Activated T-helper 17 cell treated with anti-CD3 and anti-CD28 coated beads, Interleukin-2, amount 50 U/mL, for 72 hours (primary cell): Measurements from ENCODE around the gene TCF7. TPM values are rescaled to one million over a fixed set of nuclear protein-coding genes. Genes with fewer than 3 reads are reported as not detected.

Experiments
- ATAC-seq: fragments of 150-1000 bp; cut with Tn5 transposase; replicated peaks from 2 replicates; pipeline ENCODE4 v1.10.0; 2021; ENCODE audit warnings: mild to moderate bottlenecking, moderate library complexity
- H3K27ac Mint-ChIP-seq: one replicate; pipeline ENCODE4 v1.8.0; 2022; ENCODE audit warnings: mixed read lengths
- H3K27me3 Mint-ChIP-seq: one replicate; pipeline ENCODE4 v1.8.0; 2022; ENCODE audit warnings: mixed read lengths
- H3K36me3 Mint-ChIP-seq: one replicate; pipeline ENCODE4 v1.8.0; 2022; ENCODE audit warnings: low read depth, mild to moderate bottlenecking, mixed read lengths
- H3K4me1 Mint-ChIP-seq: one replicate; pipeline ENCODE4 v1.8.0; 2022; ENCODE audit warnings: mixed read lengths
- H3K4me3 Mint-ChIP-seq: one replicate; pipeline ENCODE4 v1.8.0; 2022; ENCODE audit warnings: mild to moderate bottlenecking, mixed read lengths
- H3K9me3 Mint-ChIP-seq: one replicate; pipeline ENCODE4 v1.8.0; 2022; ENCODE audit warnings: mixed read lengths
- total RNA-seq, 2 donors: library from RNA; stranded (reverse); gene quantifications; one replicate each; pipeline ENCODE4 v1.2.3, GENCODE V29; 2022

The TCF7 gene
- total RNA-seq, 2 donors from 2014 or later: 5.9 to 42.2 TPM

- Mint-ChIP-seq H3K4me1 (peaks cover 74% of the 10 kb centered on the region), H3K36me3 (peaks cover 67% of the 10 kb centered on the region), H3K9me3 (no peaks in the 10 kb centered on the region), H3K4me3 (peak overlapping the region; percentile 74), H3K27me3 (no peaks in the 10 kb centered on the region), H3K27ac (peak overlapping the region; percentile 85)
- ATAC-seq: peak; percentile 8
These were observed 13.6 kb downstream of the TCF7 start for GRCh38 chr5:134127988-134128647.

- H3K36me3 Mint-ChIP-seq: peaks cover 72% of the 10 kb centered on the region
- peak overlapping the region; percentile 74 for H3K4me3 Mint-ChIP-seq
- H3K27me3 Mint-ChIP-seq: no peaks in the 10 kb centered on the region
- no peaks in the 10 kb centered on the region for H3K9me3 Mint-ChIP-seq
- no peak for ATAC-seq
- H3K27ac Mint-ChIP-seq: peak overlapping the region; percentile 85
- peaks cover 69% of the 10 kb centered on the region for H3K4me1 Mint-ChIP-seq
These were observed 14.1 kb downstream of the TCF7 start for GRCh38 chr5:134128648-134128995.

- ATAC-seq: no peak
- H3K9me3 Mint-ChIP-seq: no peaks in the 10 kb centered on the region
- peak overlapping the region; percentile 85 for H3K27ac Mint-ChIP-seq
- no peaks in the 10 kb centered on the region for H3K27me3 Mint-ChIP-seq
- peak overlapping the region; percentile 74 for H3K4me3 Mint-ChIP-seq
- H3K36me3 Mint-ChIP-seq: peaks cover 78% of the 10 kb centered on the region
- H3K4me1 Mint-ChIP-seq: peaks cover 69% of the 10 kb centered on the region
These were observed 15.1 kb downstream of the TCF7 start for GRCh38 chr5:134129411-134130238.

- H3K27ac Mint-ChIP-seq: peak overlapping the region; percentile 85
- ATAC-seq: no peak
- peaks cover 72% of the 10 kb centered on the region for H3K4me1 Mint-ChIP-seq
- H3K27me3 Mint-ChIP-seq: no peaks in the 10 kb centered on the region
- H3K9me3 Mint-ChIP-seq: no peaks in the 10 kb centered on the region
- peak overlapping the region; percentile 74 for H3K4me3 Mint-ChIP-seq
- peaks cover 85% of the 10 kb centered on the region for H3K36me3 Mint-ChIP-seq
These were observed 15.9 kb downstream of the TCF7 start for GRCh38 chr5:134130239-134130945.

- H3K9me3 Mint-ChIP-seq: no peaks in the 10 kb centered on the region
- peaks cover 85% of the 10 kb centered on the region for H3K36me3 Mint-ChIP-seq
- peak overlapping the region; percentile 74 for H3K27ac Mint-ChIP-seq
- peak overlapping the region; percentile 74 for H3K4me3 Mint-ChIP-seq
- H3K4me1 Mint-ChIP-seq: peaks cover 72% of the 10 kb centered on the region
- peak; percentile 30 for ATAC-seq
- H3K27me3 Mint-ChIP-seq: peaks cover 4% of the 10 kb centered on the region
These were observed 16.7 kb downstream of the TCF7 start for GRCh38 chr5:134131165-134131564.

GRCh38 chr5:134131578-134132350 lies 17.3 kb downstream of the TCF7 start:
- no peak for ATAC-seq
- H3K4me3 Mint-ChIP-seq: peak overlapping the region; percentile 74

GRCh38 chr5:134132372-134133187 lies 18.1 kb downstream of the TCF7 start:
- Mint-ChIP-seq H3K4me3 (peak overlapping the region; percentile 74), H3K27ac (peak overlapping the region; percentile 72), H3K36me3 (peaks cover 88% of the 10 kb centered on the region), H3K27me3 (peaks cover 4% of the 10 kb centered on the region), H3K9me3 (no peaks in the 10 kb centered on the region), H3K4me1 (peaks cover 65% of the 10 kb centered on the region)
- peak; percentile 64 for ATAC-seq

More at GRCh38 chr5:134131578-134132350, 17.3 kb downstream of the TCF7 start:
- Mint-ChIP-seq H3K27me3 (peaks cover 4% of the 10 kb centered on the region), H3K9me3 (no peaks in the 10 kb centered on the region), H3K36me3 (peaks cover 85% of the 10 kb centered on the region), H3K4me1 (peaks cover 71% of the 10 kb centered on the region), H3K27ac (peak overlapping the region; percentile 74)

GRCh38 chr5:134133188-134133994 lies 18.9 kb downstream of the TCF7 start:
- H3K27ac Mint-ChIP-seq: peak overlapping the region; percentile 72
- H3K36me3 Mint-ChIP-seq: peaks cover 85% of the 10 kb centered on the region
- H3K27me3 Mint-ChIP-seq: peaks cover 4% of the 10 kb centered on the region

GRCh38 chr5:134133995-134134541 lies 19.6 kb downstream of the TCF7 start:
- no peak for ATAC-seq
- Mint-ChIP-seq H3K27ac (no peak overlapping the region), H3K9me3 (no peaks in the 10 kb centered on the region), H3K4me1 (peaks cover 54% of the 10 kb centered on the region), H3K36me3 (peaks cover 87% of the 10 kb centered on the region), H3K4me3 (peak overlapping the region; percentile 74), H3K27me3 (peaks cover 4% of the 10 kb centered on the region)

More at GRCh38 chr5:134133188-134133994, 18.9 kb downstream of the TCF7 start:
- no peaks in the 10 kb centered on the region for H3K9me3 Mint-ChIP-seq
- peaks cover 61% of the 10 kb centered on the region for H3K4me1 Mint-ChIP-seq
- peak; percentile 4 for ATAC-seq
- peak overlapping the region; percentile 74 for H3K4me3 Mint-ChIP-seq

GRCh38 chr5:134135091-134135655 lies 20.7 kb downstream of the TCF7 start:
- peaks cover 93% of the 10 kb centered on the region for H3K36me3 Mint-ChIP-seq
- ATAC-seq: no peak
- H3K27me3 Mint-ChIP-seq: peaks cover 4% of the 10 kb centered on the region
- peak overlapping the region; percentile 45 for H3K4me3 Mint-ChIP-seq
- H3K4me1 Mint-ChIP-seq: peaks cover 45% of the 10 kb centered on the region
- no peak overlapping the region for H3K27ac Mint-ChIP-seq
- H3K9me3 Mint-ChIP-seq: no peaks in the 10 kb centered on the region

- ATAC-seq: no peak
These were observed 21.7 kb downstream of the TCF7 start for GRCh38 chr5:134136221-134136631.

GRCh38 chr5:134136771-134137170 lies 22.3 kb downstream of the TCF7 start:
- Mint-ChIP-seq H3K9me3 (no peaks in the 10 kb centered on the region), H3K27ac (peak overlapping the region; percentile 71), H3K4me1 (peaks cover 40% of the 10 kb centered on the region), H3K27me3 (peaks cover 4% of the 10 kb centered on the region), H3K36me3 (peaks cover 93% of the 10 kb centered on the region), H3K4me3 (peak overlapping the region; percentile 35)
- no peak for ATAC-seq

More at GRCh38 chr5:134136221-134136631, 21.7 kb downstream of the TCF7 start:
- Mint-ChIP-seq H3K36me3 (peaks cover 93% of the 10 kb centered on the region), H3K27ac (no peak overlapping the region), H3K27me3 (peaks cover 4% of the 10 kb centered on the region), H3K9me3 (no peaks in the 10 kb centered on the region), H3K4me3 (peak overlapping the region; percentile 35), H3K4me1 (peaks cover 40% of the 10 kb centered on the region)
